Measurements from ENCODE around the gene ITGBL1. TPM values are rescaled to one million over a fixed set of nuclear protein-coding genes. Genes with fewer than 3 reads are reported as not detected.

Gene ITGBL1
- polyA plus RNA-seq, 3 donors, result not detected

GRCh38 chr13:101728615-101729014 is 276.1 kb downstream of the ITGBL1 start:
- no peak overlapping the region for H3K4me3 Mint-ChIP-seq
- H3K36me3 Mint-ChIP-seq, result no peaks in the 10 kb centered on the region
- H3K27me3 Mint-ChIP-seq (ENCODE audit: low read depth in 3 of 3), result peaks cover 0 to 2% (median 0%) of the 10 kb centered on the region in 3 donors

GRCh38 chr13:101730420-101731000 is 278.0 kb downstream of the ITGBL1 start:
- Mint-ChIP-seq H3K27me3 (ENCODE audit: low read depth in 3 of 3) (peaks cover 0 to 2% (median under 1%) of the 10 kb centered on the region in 3 donors), H3K27ac (no peak overlapping the region), H3K4me1 (peaks cover 2% of the 10 kb centered on the region), H3K36me3 (no peaks in the 10 kb centered on the region), H3K9me3 (peaks cover 0 to 6% (median 0%) of the 10 kb centered on the region in 7 donors), H3K4me3 (no peak overlapping the region)
- H3K4me1 ChIP-seq (ENCODE audit: control insufficient read depth in 1 of 2, insufficient read depth in 2 of 2, low read length in 2 of 2), result no peaks in the 10 kb centered on the region
- H3K27me3 ChIP-seq (ENCODE audit: control insufficient read depth in 2 of 2, insufficient read depth in 2 of 2, low read length in 2 of 2), result no peaks in the 10 kb centered on the region
- H3K9me3 ChIP-seq (replicated peaks in 1 of 2; ENCODE audit: control insufficient read depth in 1 of 2, insufficient read depth in 1 of 2, low read length in 2 of 2), result no peaks in the 10 kb centered on the region
- WGBS (ENCODE audit: insufficient coverage), result 89% methylated on average over 3 of the region's 3 CpGs
- no peaks in the 10 kb centered on the region for H3K36me3 ChIP-seq (replicated peaks in 1 of 2; ENCODE audit: control insufficient read depth in 1 of 2, insufficient read depth in 2 of 2, low read length in 2 of 2)
- no peak for TF ChIP-seq CTCF (IDR thresholded peaks at IDR 0.05)
- no peak overlapping the region for H2AFZ ChIP-seq (ENCODE audit: insufficient read depth, low read depth, low read length, poor library complexity, severe bottlenecking)
- H3K9ac ChIP-seq (ENCODE audit: insufficient read depth, low read length, poor library complexity, severe bottlenecking), result no peak overlapping the region
- H3K27ac ChIP-seq (ENCODE audit: low read depth in 1 of 2, low read length in 2 of 2), result no peak overlapping the region
- no peak for DNase-seq
- intact Hi-C loops (cut with micrococcal nuclease), result no loop called here
- H3K4me2 ChIP-seq (replicated peaks; ENCODE audit: extremely low read depth, low read length, poor library complexity, severe bottlenecking), result no peak overlapping the region
- H3K4me3 ChIP-seq (replicated peaks in 1 of 3; ENCODE audit: low read depth in 2 of 3, low read length in 3 of 3), result no peak overlapping the region
- H3K79me2 ChIP-seq (ENCODE audit: insufficient read depth, low read length), result no peaks in the 10 kb centered on the region
- no peaks in the 10 kb centered on the region for H4K20me1 ChIP-seq (ENCODE audit: insufficient read depth, low read length)

More at GRCh38 chr13:101728615-101729014, 276.1 kb downstream of the ITGBL1 start:
- H3K4me1 ChIP-seq (ENCODE audit: control insufficient read depth in 1 of 2, insufficient read depth in 2 of 2, low read length in 2 of 2), result no peaks in the 10 kb centered on the region
- no peaks in the 10 kb centered on the region for H4K20me1 ChIP-seq (ENCODE audit: insufficient read depth, low read length)
- H3K27ac ChIP-seq (ENCODE audit: low read depth in 1 of 2, low read length in 2 of 2), result no peak overlapping the region
- H3K79me2 ChIP-seq (ENCODE audit: insufficient read depth, low read length), result no peaks in the 10 kb centered on the region
- no peak overlapping the region for H3K4me3 ChIP-seq (replicated peaks in 1 of 3; ENCODE audit: low read depth in 2 of 3, low read length in 3 of 3)
- H3K27me3 ChIP-seq (ENCODE audit: control insufficient read depth in 2 of 2, insufficient read depth in 2 of 2, low read length in 2 of 2), result no peaks in the 10 kb centered on the region
- Mint-ChIP-seq H3K4me1 (peaks cover 2% of the 10 kb centered on the region), H3K27ac (no peak overlapping the region), H3K9me3 (peaks cover 0 to 3% (median 0%) of the 10 kb centered on the region in 7 donors)
- H3K9me3 ChIP-seq (replicated peaks in 1 of 2; ENCODE audit: control insufficient read depth in 1 of 2, insufficient read depth in 1 of 2, low read length in 2 of 2), result no peaks in the 10 kb centered on the region
- no peak overlapping the region for H2AFZ ChIP-seq (ENCODE audit: insufficient read depth, low read depth, low read length, poor library complexity, severe bottlenecking)
- 83% methylated on average over 1 of the region's 3 CpGs for WGBS (ENCODE audit: insufficient coverage)
- TF ChIP-seq CTCF (IDR thresholded peaks at IDR 0.05), result no peak
- no peaks in the 10 kb centered on the region for H3K36me3 ChIP-seq (replicated peaks in 1 of 2; ENCODE audit: control insufficient read depth in 1 of 2, insufficient read depth in 2 of 2, low read length in 2 of 2)
- intact Hi-C loops (cut with micrococcal nuclease), result no loop called here
- H3K4me2 ChIP-seq (replicated peaks; ENCODE audit: extremely low read depth, low read length, poor library complexity, severe bottlenecking), result no peak overlapping the region
- DNase-seq, result no peak
- H3K9ac ChIP-seq (ENCODE audit: insufficient read depth, low read length, poor library complexity, severe bottlenecking), result no peak overlapping the region

All from CD14-positive monocyte (primary cell).